GM23248 (cell line): ENCODE results near the gene FAM171A1. TPM values are rescaled to one million over a fixed set of nuclear protein-coding genes. Genes with fewer than 3 reads are reported as not detected.
A peak's percentile ranks its signal among the peaks of the same experiment; 100 is the strongest.

ENCODE experiments used
- DNase-seq: peaks from one replicate; pipeline ENCODE4 v3.0.0-alpha.2; 2015
- H2AFZ ChIP-seq: fragments of 200-600 bp; sonication (generic); 2 replicates; pipeline ENCODE4 v1.6.1; 2016; ENCODE audit warnings: antibody characterized with exemption
- H3F3A ChIP-seq: fragments of 200-600 bp; sonication (generic); 2 replicates; pipeline ENCODE4 v1.6.1; 2016; ENCODE audit warnings: mild to moderate bottlenecking, antibody characterized with exemption, mixed run types; ENCODE audit not compliant: insufficient read depth
- H3K27ac ChIP-seq: fragments of 200-600 bp; sonication (generic); 2 replicates; pipeline ENCODE4 v1.5.1; 2016; ENCODE audit warnings: mild to moderate bottlenecking
- H3K27me3 ChIP-seq: fragments of 200-600 bp; sonication (generic); replicated peaks from 2 replicates; pipeline ENCODE4 v1.6.1; 2016; ENCODE audit warnings: mild to moderate bottlenecking; ENCODE audit not compliant: insufficient read depth
- H3K36me3 ChIP-seq: fragments of 200-600 bp; sonication (generic); 2 replicates; pipeline ENCODE4 v1.6.1; 2016; ENCODE audit warnings: low read depth, mild to moderate bottlenecking
- H3K4me1 ChIP-seq: fragments of 200-600 bp; sonication (generic); 2 replicates; pipeline ENCODE4 v1.6.1; 2016; ENCODE audit warnings: mild to moderate bottlenecking; ENCODE audit not compliant: insufficient read depth
- H3K4me2 ChIP-seq: fragments of 200-600 bp; sonication (generic); one replicate; pipeline ENCODE4 v1.6.1; 2016; ENCODE audit warnings: mild to moderate bottlenecking; ENCODE audit not compliant: unreplicated experiment
- H3K4me3 ChIP-seq: fragments of 200-600 bp; sonication (generic); 2 replicates; pipeline ENCODE4 v1.5.1; 2016; ENCODE audit warnings: mild to moderate bottlenecking
- H3K79me2 ChIP-seq: fragments of 200-600 bp; sonication (generic); 2 replicates; pipeline ENCODE4 v1.6.1; 2016; ENCODE audit warnings: mild to moderate bottlenecking; ENCODE audit not compliant: insufficient read depth
- H3K9ac ChIP-seq: fragments of 200-600 bp; sonication (generic); 2 replicates; pipeline ENCODE4 v1.6.1; 2016; ENCODE audit warnings: mild to moderate bottlenecking
- H3K9me2 ChIP-seq: fragments of 200-600 bp; sonication (generic); 2 replicates; pipeline ENCODE4 v1.6.1; 2016; ENCODE audit warnings: mixed run types, mild to moderate bottlenecking, moderate library complexity; ENCODE audit not compliant: insufficient read depth
- H3K9me3 ChIP-seq: fragments of 200-600 bp; sonication (generic); one replicate; pipeline ENCODE4 v1.6.1; 2017; ENCODE audit warnings: low read depth
- H4K20me1 ChIP-seq: fragments of 200-600 bp; sonication (generic); 2 replicates; pipeline ENCODE4 v1.6.0; 2016; ENCODE audit not compliant: insufficient read depth
- EZH2 ChIP-seq: fragments of 200-600 bp; sonication (generic); IDR thresholded peaks from 2 replicates; pipeline ENCODE4 v1.6.1; 2018; ENCODE audit warnings: antibody characterized with exemption, mild to moderate bottlenecking; ENCODE audit not compliant: insufficient read depth, poor library complexity, severe bottlenecking
- EZH2phosphoT487 ChIP-seq: fragments of 200-600 bp; sonication (generic); IDR thresholded peaks from 2 replicates; pipeline ENCODE4 v1.6.1; 2018; ENCODE audit warnings: antibody characterized with exemption, moderate library complexity, mild to moderate bottlenecking, low read depth; ENCODE audit not compliant: insufficient read depth
- WGBS, 2 experiments: methylation state at CpG; one replicate each; pipeline ENCODE4 v1.1.6; 2015 to 2017; ENCODE audit warnings: low lambda C conversion rate in 2 of 2, low coverage in 1 of 2; ENCODE audit errors: missing lambda C conversion rate in 2 of 2; 5-methylcytosine and 5-hydroxymethylcytosine counted together
- in situ Hi-C: fragments of 300-500 bp; cut with MboI; formaldehyde crosslinking; loops from 2 replicates; pipeline ENCODE4 v1.15.0; 2020
- polyA plus RNA-seq: library from polyadenylated mRNA; unstranded; fragments of >200 nt; fragmentation: Nextera tagmentation; extraction: Ambion mirVana; gene quantifications from 2 replicates; pipeline ENCODE4 v1.2.1, GENCODE V29; 2016
- total RNA-seq: library from RNA; depleted of rRNA; stranded (reverse); fragments of >200 nt; shearing (Covaris generic); gene quantifications from 2 replicates; pipeline ENCODE4 v1.2.3, GENCODE V29; 2014

FAM171A1 gene
- total and polyA plus RNA-seq, 2 experiments from 2014 or later: 11.2 to 25.2 TPM

DNA sequence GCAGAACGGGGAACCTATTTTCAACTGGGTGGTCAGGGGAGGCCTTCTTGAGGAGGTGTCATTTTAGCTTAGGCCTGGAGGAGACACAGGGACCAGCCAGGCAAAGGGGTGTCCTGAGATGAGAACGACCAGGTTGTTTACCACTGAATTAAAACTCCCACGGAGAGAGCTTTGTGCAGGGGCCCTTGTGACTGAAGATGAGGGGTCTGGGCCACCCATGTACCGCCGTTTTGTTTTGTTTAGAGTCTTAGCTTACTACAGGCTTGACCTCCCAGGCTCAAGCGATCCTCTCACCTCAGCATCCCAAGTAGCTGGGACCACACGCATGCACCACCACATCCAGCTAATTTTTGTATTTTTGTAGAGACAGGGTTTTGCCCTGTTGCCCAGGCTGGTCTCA lies 80.4 kb downstream of the FAM171A1 start:
- no peak overlapping the region for H3K9ac ChIP-seq
- in situ Hi-C loops: no loop called here
- peaks cover 28% of the 10 kb centered on the region for H3F3A ChIP-seq
- no peak overlapping the region for H3K27ac ChIP-seq
- H3K27me3 ChIP-seq: no peaks in the 10 kb centered on the region
- no peak overlapping the region for H3K4me3 ChIP-seq
- no peak overlapping the region for H2AFZ ChIP-seq
- no peaks in the 10 kb centered on the region for H3K36me3 ChIP-seq
- H3K9me2 ChIP-seq: no peaks in the 10 kb centered on the region
- no peaks in the 10 kb centered on the region for H4K20me1 ChIP-seq
- WGBS, 2 experiments: 95 to 99% methylated on average over 7 of the region's 7 CpGs
- no peak for DNase-seq
- peaks cover 24% of the 10 kb centered on the region for H3K79me2 ChIP-seq
- no peak for TF ChIP-seq EZH2
- TF ChIP-seq EZH2phosphoT487: no peak
- peaks cover 21% of the 10 kb centered on the region for H3K4me1 ChIP-seq
- no peak overlapping the region for H3K4me2 ChIP-seq
- H3K9me3 ChIP-seq: no peaks in the 10 kb centered on the region

DNA sequence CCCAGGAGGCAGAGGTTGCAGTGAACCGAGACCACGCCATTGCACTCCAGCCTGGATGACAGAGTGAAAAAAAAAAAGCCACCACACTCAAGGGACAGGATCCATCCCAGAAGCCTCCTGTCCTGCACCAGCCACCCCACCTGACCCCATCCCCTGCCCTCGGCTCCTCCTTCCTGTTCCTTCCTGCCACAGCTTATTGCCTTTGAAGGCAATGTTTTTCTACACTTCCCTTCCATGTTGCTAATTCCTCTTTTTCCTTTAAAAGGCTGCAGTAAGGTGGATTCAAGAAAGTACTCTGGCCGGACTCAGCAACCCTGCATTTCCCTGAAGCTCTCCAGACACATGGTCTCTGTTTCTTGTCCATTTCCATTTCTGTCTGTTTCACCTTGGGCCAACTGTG lies 80.9 kb downstream of the FAM171A1 start:
- no peaks in the 10 kb centered on the region for H3K27me3 ChIP-seq
- H3K9me3 ChIP-seq: no peaks in the 10 kb centered on the region
- no peak overlapping the region for H2AFZ ChIP-seq
- H3K9me2 ChIP-seq: no peaks in the 10 kb centered on the region
- TF ChIP-seq EZH2 (no peak), EZH2phosphoT487 (no peak)
- H3K4me3 ChIP-seq: no peak overlapping the region
- no peak overlapping the region for H3K27ac ChIP-seq
- no peak overlapping the region for H3K4me2 ChIP-seq
- H3K79me2 ChIP-seq: peaks cover 24% of the 10 kb centered on the region
- peaks cover 22% of the 10 kb centered on the region for H3F3A ChIP-seq
- H3K9ac ChIP-seq: no peak overlapping the region
- in situ Hi-C loops: no loop called here
- H4K20me1 ChIP-seq: no peaks in the 10 kb centered on the region
- peaks cover 21% of the 10 kb centered on the region for H3K4me1 ChIP-seq
- no peaks in the 10 kb centered on the region for H3K36me3 ChIP-seq
- DNase-seq: no peak
- 98% methylated on average over 4 of the region's 4 CpGs for WGBS, 2 experiments

DNA sequence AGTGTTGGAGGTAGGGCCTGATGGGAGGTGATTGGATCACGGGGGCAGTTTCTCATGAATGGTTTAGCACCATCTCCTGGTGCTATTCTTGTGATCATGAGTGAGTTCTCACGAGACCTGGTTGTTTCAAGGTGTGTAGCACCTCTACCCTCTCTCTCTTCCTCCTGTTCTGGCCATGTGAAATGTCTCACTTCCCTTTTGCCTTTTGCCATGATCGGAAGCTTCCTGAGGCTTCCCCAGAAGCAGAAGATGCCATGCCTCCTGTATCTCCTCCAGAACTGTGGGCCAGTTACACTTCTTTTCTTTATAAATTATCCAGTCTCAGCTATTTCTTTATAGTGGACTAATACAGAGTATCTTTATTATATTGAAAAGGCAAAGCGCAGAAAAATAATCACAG lies 90.1 kb downstream of the FAM171A1 start:
- Histone ChIP-seq H3K27me3 (no peaks in the 10 kb centered on the region), H3K27ac (no peak overlapping the region), H4K20me1 (no peaks in the 10 kb centered on the region), H3K9ac (no peak overlapping the region), H3F3A (peaks cover 4% of the 10 kb centered on the region; the same call in 1 of the 2 replicates), H3K36me3 (no peaks in the 10 kb centered on the region), H3K4me3 (no peak overlapping the region), H2AFZ (no peak overlapping the region), H3K79me2 (no peaks in the 10 kb centered on the region), H3K9me3 (no peaks in the 10 kb centered on the region), H3K4me2 (no peak overlapping the region), H3K9me2 (no peaks in the 10 kb centered on the region), H3K4me1 (no peaks in the 10 kb centered on the region)
- in situ Hi-C loops: no loop called here
- DNase-seq: no peak
- WGBS, 2 experiments: 58 to 63% methylated on average over 4 of the region's 4 CpGs
- TF ChIP-seq EZH2 (no peak), EZH2phosphoT487 (no peak)

DNA sequence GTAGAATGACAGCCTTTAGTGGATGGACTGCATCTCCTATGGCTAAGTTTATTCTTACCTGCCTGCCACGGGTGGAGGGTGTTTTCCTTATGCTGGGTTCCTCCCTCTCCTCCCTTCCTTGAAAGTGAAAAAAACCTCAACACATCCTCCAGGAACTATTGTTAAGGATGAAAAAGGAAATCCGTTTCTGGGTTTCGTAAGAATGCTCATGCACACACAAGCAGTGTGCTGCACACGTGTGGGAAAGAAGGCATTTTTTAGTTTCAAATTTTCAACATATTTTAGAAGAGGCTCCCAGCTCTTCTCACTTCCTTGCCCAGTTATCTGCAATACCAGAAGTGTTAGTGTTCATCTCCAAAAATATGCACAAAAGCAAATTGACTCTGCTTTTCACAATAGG lies 90.6 kb downstream of the FAM171A1 start:
- TF ChIP-seq EZH2phosphoT487: no peak
- TF ChIP-seq EZH2: no peak
- no peaks in the 10 kb centered on the region for H3K36me3 ChIP-seq

GRCh38 chr10:15279236-15279635 lies 91.9 kb downstream of the FAM171A1 start:
- Histone ChIP-seq H3K4me3 (no peak overlapping the region), H3K4me2 (no peak overlapping the region)
- 86 to 88% methylated on average over 4 of the region's 4 CpGs for WGBS, 2 experiments

More for the DNA sequence above, 90.6 kb downstream of the FAM171A1 start:
- peak; percentile 37 for DNase-seq
- no peaks in the 10 kb centered on the region for H3K4me1 ChIP-seq
- no peak overlapping the region for H3K4me2 ChIP-seq
- no peaks in the 10 kb centered on the region for H3K79me2 ChIP-seq
- peaks cover 4% of the 10 kb centered on the region; the same call in 1 of the 2 replicates for H3F3A ChIP-seq
- H3K4me3 ChIP-seq: no peak overlapping the region
- no peak overlapping the region for H3K27ac ChIP-seq
- no peaks in the 10 kb centered on the region for H3K27me3 ChIP-seq
- no peak overlapping the region for H3K9ac ChIP-seq
- in situ Hi-C loops: no loop called here
- 54 to 65% methylated on average over 4 of the region's 4 CpGs for WGBS, 2 experiments
- H2AFZ ChIP-seq: no peak overlapping the region
- H3K9me3 ChIP-seq: no peaks in the 10 kb centered on the region
- no peaks in the 10 kb centered on the region for H4K20me1 ChIP-seq
- H3K9me2 ChIP-seq: no peaks in the 10 kb centered on the region

More at GRCh38 chr10:15279236-15279635, 91.9 kb downstream of the FAM171A1 start:
- H3K27me3 ChIP-seq: no peaks in the 10 kb centered on the region
- H2AFZ ChIP-seq: no peak overlapping the region
- H3K4me1 ChIP-seq: no peaks in the 10 kb centered on the region
- H3K79me2 ChIP-seq: no peaks in the 10 kb centered on the region
- no peak overlapping the region for H3K27ac ChIP-seq
- no peak for DNase-seq
- no peak for TF ChIP-seq EZH2phosphoT487
- TF ChIP-seq EZH2: no peak
- no peaks in the 10 kb centered on the region for H4K20me1 ChIP-seq
- in situ Hi-C loops: no loop called here
- peaks cover 4% of the 10 kb centered on the region; the same call in 1 of the 2 replicates for H3F3A ChIP-seq
- no peaks in the 10 kb centered on the region for H3K9me3 ChIP-seq
- no peaks in the 10 kb centered on the region for H3K9me2 ChIP-seq
- H3K9ac ChIP-seq: no peak overlapping the region
- no peaks in the 10 kb centered on the region for H3K36me3 ChIP-seq
